Activated T-helper 1 cell treated with anti-CD3 and anti-CD28 coated beads, Interleukin-2, amount 50 U/mL, for 16 hours (primary cell): ENCODE results near the gene TSPAN14.
"Not testable (repeated sequence)": the region's sequence is repeated elsewhere in the genome, so short reads cannot be mapped to it uniquely, and the experiment has no call there.

Source experiments
- DNase-seq, 2 donors: peaks; one replicate each; pipeline ENCODE4 v3.0.0-alpha.2; 2020; ENCODE audit warnings: low read depth in 1 of 2, low spot score in 1 of 2

TSPAN14 gene

GRCh38 chr10:80539421-80540031 lies 85.4 kb downstream of the TSPAN14 start:
- DNase-seq: no peak

GRCh38 chr10:80540136-80540535 lies 86.0 kb downstream of the TSPAN14 start:
- no peak for DNase-seq

- no peak for DNase-seq
These were observed 86.5 kb downstream of the TSPAN14 start for GRCh38 chr10:80540618-80540980.

DNA sequence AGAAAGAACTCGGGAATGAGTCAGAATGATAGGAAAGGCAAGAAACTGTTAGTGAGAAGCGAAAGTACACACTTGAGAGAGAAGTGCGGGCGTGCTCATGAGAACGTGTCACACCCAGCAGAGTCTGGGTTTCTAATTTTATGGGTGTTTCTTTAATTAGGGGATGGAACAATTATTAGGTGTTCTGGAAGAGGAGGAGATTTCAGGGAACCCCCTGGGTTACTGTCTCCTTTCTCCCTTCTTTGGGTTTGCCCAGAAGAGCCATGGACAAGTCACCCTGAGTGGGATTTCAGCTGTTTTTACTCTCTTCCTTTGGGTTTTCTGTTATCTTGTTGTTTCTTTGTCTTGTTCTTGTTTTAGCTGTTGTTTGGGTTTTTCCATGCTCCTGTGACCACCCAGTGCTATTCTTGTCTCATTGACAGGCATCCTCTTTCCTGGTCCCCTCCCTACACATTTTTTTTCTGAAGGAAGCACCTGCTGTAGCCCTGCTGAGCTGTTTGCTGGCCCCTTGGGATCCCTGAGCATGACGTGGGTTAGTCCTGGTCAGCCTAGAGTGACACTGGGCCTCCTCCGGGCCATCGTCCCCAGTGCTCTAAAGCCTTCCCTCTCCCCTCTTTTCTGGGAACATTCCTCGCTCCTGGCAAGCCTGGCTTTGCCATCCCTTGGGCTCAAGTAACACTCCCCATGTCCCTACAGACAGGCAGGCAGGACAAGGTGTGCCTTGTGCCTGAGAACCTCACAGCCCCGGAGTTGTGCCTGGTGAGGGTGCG lies 87.1 kb downstream of the TSPAN14 start:
- no peak for DNase-seq

- DNase-seq: no peak
These were observed 87.9 kb downstream of the TSPAN14 start for GRCh38 chr10:80542053-80542452.

GRCh38 chr10:80542652-80543318 lies 88.7 kb downstream of the TSPAN14 start:
- DNase-seq: no peak

DNA sequence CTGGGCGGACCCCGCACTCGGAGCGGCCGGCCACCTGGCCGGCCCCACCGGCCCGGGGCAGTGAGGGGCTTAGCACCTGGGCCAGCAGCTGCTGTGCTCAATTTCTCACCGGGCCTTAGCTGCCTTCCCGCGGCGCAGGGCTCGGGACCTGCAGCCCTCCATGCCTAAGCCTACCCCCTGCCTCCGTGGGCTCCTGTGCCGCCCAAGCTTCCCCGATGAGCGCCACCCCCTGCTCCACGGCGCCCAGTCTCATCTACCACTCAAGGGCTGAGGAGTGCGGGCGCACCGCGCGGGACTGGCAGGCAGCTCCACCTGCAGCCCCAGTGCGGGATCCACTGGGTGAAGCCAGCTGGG lies 89.2 kb downstream of the TSPAN14 start:
- not testable (repeated sequence) for DNase-seq

- no peak for DNase-seq
These were observed 90.3 kb downstream of the TSPAN14 start for GRCh38 chr10:80544316-80544953.

- no peak for DNase-seq
These were observed 91.3 kb downstream of the TSPAN14 start for GRCh38 chr10:80545258-80545881.

DNA sequence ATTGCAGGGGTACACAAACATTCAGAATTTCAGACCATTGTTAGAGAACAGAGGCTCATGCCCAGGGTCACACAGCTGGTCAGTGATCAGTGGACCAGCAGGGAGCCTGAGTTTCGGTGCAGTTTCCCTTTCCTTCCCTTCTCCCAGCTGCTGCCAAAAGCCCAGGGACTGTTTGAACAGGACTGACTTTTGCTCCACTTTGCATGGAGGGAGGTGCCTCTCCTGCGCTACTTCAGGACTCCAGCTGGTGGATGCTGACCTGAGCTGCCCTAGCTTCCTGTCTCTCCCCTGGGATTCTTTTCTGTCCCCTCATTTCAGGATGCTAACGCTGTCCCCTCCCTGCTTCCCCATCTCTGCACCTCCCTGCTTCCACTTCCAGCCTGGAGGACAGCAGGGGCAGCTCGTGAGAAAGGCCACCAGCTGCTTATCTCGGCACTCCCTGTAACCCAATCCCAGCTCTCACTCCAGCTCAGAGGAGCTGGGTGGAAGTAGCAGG lies 98.1 kb downstream of the TSPAN14 start:
- no peak for DNase-seq

DNA sequence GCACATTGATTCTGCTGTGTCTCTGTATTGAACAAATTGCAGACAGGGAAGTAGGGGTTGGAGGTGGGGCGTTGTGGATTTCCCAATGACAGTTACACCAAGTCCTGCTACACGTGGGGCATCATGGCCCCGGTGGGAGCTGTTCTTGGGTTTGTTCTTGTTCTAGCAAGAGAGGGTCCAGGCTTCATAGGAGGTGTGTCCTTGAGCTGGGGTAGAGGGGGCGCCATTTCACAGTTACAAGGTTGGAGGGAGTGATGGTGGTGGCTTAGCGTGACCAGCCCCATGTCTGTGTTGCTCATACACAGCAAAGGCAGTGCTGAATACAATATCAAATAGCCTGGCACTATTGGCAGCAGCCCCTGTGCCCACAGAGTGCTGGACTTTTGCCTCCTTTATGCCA lies 99.3 kb downstream of the TSPAN14 start:
- DNase-seq: no peak

- no peak for DNase-seq
These were observed 99.9 kb downstream of the TSPAN14 start for GRCh38 chr10:80554050-80554449.

GRCh38 chr10:80555415-80555814 lies 101.3 kb downstream of the TSPAN14 start:
- no peak for DNase-seq

- DNase-seq: no peak
These were observed 107.8 kb downstream of the TSPAN14 start for GRCh38 chr10:80561950-80562349.

DNA sequence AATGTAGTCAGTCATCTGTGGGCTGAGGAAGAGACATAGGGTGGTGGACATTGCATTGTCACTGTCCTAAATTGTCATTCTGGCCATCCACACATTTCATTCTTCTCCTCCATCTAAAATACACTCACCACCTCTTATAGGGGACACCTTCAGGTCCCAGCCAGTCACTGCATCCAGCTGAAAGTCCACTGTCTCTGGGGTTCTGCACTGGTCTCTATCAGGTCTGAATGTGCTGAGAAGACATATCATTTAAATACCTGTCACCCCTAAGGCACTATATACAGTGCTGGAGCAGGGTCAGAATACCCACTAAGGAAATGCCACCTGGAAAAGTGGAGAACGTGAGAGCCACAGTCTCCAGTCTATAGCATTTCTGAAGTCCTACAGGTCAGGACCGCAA lies 113.2 kb downstream of the TSPAN14 start:
- no peak for DNase-seq

DNA sequence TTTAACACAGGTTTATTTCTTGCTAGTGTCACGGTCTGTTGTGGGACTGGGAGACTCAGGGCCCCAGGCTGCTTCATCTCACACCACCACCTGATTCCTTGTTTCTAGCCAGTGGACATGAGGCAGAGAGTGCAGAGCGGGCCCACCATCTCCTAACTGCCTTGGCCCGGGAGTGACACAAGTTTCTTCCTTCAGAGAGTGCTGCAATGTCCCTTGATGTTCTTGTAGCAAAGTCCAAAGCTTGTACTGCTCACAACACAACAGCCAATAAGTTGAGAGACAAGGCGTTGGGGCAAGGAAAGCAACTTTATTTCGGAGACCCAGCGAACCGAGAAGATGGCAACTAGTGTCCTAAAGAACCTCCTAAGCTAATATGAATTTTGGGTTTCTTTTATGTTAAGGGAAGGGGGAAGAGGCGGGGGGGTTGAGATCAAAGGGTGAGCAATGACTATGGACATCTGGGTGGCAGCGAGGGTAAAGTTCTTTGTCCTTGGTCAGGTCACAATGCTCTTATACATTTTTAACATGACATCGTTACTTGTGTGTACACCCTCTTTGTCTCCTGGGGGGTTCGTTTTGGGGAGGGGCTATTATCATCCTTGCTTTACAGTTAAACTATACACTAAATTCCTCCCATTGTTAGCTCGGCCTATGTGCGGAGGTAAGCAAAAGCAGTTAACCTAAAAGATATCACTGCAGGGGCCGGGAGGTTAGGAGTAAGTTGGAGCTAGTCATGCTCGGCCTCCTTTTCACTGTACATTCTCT lies 115.2 kb downstream of the TSPAN14 start:
- no peak for DNase-seq

GRCh38 chr10:80571352-80571751 lies 117.2 kb downstream of the TSPAN14 start:
- no peak for DNase-seq

DNA sequence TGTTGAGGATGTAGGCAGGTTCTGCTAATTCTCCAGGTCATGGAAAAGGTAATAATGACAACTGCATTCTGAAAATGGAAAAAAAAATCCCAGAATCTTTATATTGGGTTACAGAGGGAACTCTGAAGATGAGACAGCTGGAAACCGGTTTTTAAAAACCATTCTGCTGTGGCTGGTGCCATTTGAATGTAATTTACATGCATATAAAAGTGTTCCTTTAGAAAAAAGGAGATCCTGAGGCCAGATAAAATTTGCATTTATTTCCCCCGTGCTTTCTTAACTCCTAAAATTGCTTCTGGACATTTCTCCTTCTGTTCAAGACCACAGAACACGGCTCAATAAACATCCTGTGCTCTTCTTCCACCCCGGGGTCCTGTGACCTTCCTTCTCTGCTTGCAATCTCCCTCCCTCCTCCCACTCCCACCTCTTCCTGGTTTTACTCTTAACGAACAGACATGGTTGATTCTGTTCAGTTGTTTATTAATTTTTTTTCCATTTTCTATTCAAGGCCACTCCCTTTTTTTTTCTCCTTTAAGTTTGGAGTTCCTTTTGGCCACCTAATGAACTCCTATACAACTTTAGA lies 125.2 kb downstream of the TSPAN14 start:
- no peak for DNase-seq

DNA sequence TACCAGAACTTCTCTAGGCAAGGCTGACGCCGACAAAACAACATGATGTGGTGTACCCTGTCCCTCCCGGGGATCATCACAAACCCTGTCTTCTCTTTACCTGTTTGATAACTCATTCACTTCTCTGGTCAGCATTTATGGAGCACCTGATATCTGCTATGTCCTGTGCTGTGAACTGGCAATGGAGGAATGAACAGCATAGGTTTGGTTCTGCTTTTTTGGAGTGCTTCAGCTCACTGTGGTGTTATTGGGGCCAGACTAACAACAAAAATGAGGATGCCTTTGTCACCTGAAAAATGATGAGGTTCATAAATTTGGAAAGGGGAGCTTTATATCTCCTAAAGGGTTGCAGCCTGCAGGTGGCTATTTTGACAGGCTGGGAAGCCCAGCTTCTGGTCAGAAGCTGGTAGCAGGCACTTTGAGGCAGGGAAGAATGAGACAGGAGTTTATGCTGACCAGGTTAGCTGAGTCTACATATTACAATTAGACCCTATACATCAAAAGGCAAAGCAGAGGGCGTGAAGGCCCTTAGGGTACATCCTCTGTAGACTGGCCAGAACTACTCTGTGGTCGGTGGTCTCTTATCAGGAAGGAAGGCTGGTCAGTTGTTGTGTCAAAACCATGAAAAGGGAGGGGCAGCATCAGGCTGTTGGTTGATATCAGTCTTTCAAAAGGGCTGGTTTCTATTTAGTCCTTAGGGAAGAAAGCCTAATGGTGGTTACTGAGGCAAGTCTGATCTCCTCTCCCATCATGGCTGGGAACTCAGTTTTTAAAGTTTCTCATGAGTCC lies 125.9 kb downstream of the TSPAN14 start:
- no peak for DNase-seq
